DMS114 treated with DMSO at 0.1 percent for 48 hours (cell line): ENCODE data around the gene SORL1-AS1.
"Not testable (repeated sequence)": the region's sequence is repeated elsewhere in the genome, so short reads cannot be mapped to it uniquely, and the experiment has no call there.

Experiments used
- DNase-seq: peaks from one replicate; lab custom pipeline; 2025; ENCODE audit not compliant: unreplicated experiment; lab: John Stamatoyannopoulos, UW

Gene SORL1-AS1

GRCh38 chr11:121429556-121429955 is 23.2 kb downstream of the SORL1-AS1 start:
- DNase-seq, result no peak

- DNase-seq, result no peak
Observed at GRCh38 chr11:121427400-121427744, 25.4 kb downstream of the SORL1-AS1 start.

GRCh38 chr11:121426476-121427399 is 26.0 kb downstream of the SORL1-AS1 start:
- DNase-seq, result no peak

- no peak for DNase-seq
Observed at GRCh38 chr11:121425828-121426227, 26.9 kb downstream of the SORL1-AS1 start.

- no peak for DNase-seq
Observed at GRCh38 chr11:121422675-121423074, 30.1 kb downstream of the SORL1-AS1 start.

- no peak for DNase-seq
Observed at GRCh38 chr11:121421149-121421901, 31.4 kb downstream of the SORL1-AS1 start.

- no peak for DNase-seq
Observed at GRCh38 chr11:121420398-121420797, 32.4 kb downstream of the SORL1-AS1 start.

- DNase-seq, result no peak
Observed at GRCh38 chr11:121419836-121420235, 32.9 kb downstream of the SORL1-AS1 start.

- DNase-seq, result no peak
Observed at GRCh38 chr11:121418625-121419114, 34.1 kb downstream of the SORL1-AS1 start.

- no peak for DNase-seq
Observed at GRCh38 chr11:121417607-121418006, 35.2 kb downstream of the SORL1-AS1 start.

- DNase-seq, result no peak
Observed at GRCh38 chr11:121417055-121417551, 35.7 kb downstream of the SORL1-AS1 start.

GRCh38 chr11:121415856-121416255 is 36.9 kb downstream of the SORL1-AS1 start:
- no peak for DNase-seq

GRCh38 chr11:121414141-121414913 is 38.4 kb downstream of the SORL1-AS1 start:
- no peak for DNase-seq

GRCh38 chr11:121412711-121413415 is 39.9 kb downstream of the SORL1-AS1 start:
- DNase-seq, result no peak

GRCh38 chr11:121412000-121412587 is 40.7 kb downstream of the SORL1-AS1 start:
- no peak for DNase-seq

GRCh38 chr11:121411330-121411729 is 41.4 kb downstream of the SORL1-AS1 start:
- DNase-seq, result not testable (repeated sequence)

GRCh38 chr11:121410041-121410440 is 42.7 kb downstream of the SORL1-AS1 start:
- DNase-seq, result not testable (repeated sequence)

GRCh38 chr11:121408830-121409229 is 43.9 kb downstream of the SORL1-AS1 start:
- DNase-seq, result no peak

GRCh38 chr11:121406291-121406690 is 46.5 kb downstream of the SORL1-AS1 start:
- no peak for DNase-seq

GRCh38 chr11:121405646-121406045 is 47.1 kb downstream of the SORL1-AS1 start:
- no peak for DNase-seq
